HepG2 (cell line): ENCODE data around the gene AQP9. TPM values are rescaled to one million over a fixed set of nuclear protein-coding genes. Genes with fewer than 3 reads are reported as not detected.

Experiments
- ATAC-seq: fragments of 200-7000 bp; cut with Tn5 transposase; 3 replicates; pipeline ENCODE4 v1.9.1; 2020; ENCODE audit warnings: mild to moderate bottlenecking, moderate library complexity
- BruUV-seq: library from RNA; stranded (reverse); fragments of 400-500 nt; replicated peaks from 2 replicates; lab custom pipeline; 2021; lab: Mats Ljungman, UMichigan
- CTCF ChIA-PET: fragments of 300-600 bp; formaldehyde crosslinking; extraction: SDS; loops from one replicate; lab custom pipeline; 2021; ENCODE audit warnings: low total read pairs, inconsistent platforms, low intra/inter-chr PET ratio; lab: Yijun Ruan, JAX
- POLR2A ChIA-PET: fragments of 350-600 bp; sonication (Branson Sonifier 250); formaldehyde crosslinking; loops from one replicate; lab custom pipeline; 2020; ENCODE audit warnings: antibody characterized with exemption, inconsistent platforms; lab: Yijun Ruan, JAX
- DNase-seq: peaks from one replicate; pipeline ENCODE4 v3.0.0-alpha.2; 2015; ENCODE audit warnings: low spot score
- FAIRE-seq: peaks from 3 replicates; lab custom pipeline; 2011; peaks lifted over from hg19 to GRCh38; lab: Jason Lieb, UNC
- H2AFZ ChIP-seq: one replicate; pipeline ENCODE4 v1.6.1; 2011; ENCODE audit warnings: low read length, inconsistent platforms
- H3K27ac ChIP-seq: fragments of 300-600 bp; 3 replicates; pipeline ENCODE4 v1.8.0; 2011; ENCODE audit warnings: mixed run types, mild to moderate bottlenecking, mixed read lengths, low read length, inconsistent platforms; ENCODE audit not compliant: insufficient read depth; ENCODE audit errors: extremely low read length
- H3K27me3 ChIP-seq, 2 experiments: fragments of 200-600 bp in 1 of 2; 2 replicates in 1 of 2; 3 replicates in 1 of 2; pipeline versions ENCODE4 v1.6.0 to v1.8.0; 2011; ENCODE audit warnings: low read length in 2 of 2, mild to moderate bottlenecking in 2 of 2, moderate library complexity in 2 of 2, inconsistent platforms in 1 of 2; ENCODE audit not compliant: insufficient read depth in 2 of 2, control insufficient read depth in 1 of 2
- H3K36me3 ChIP-seq, 2 experiments: fragments of 200-600 bp in 1 of 2; replicated peaks in 1 of 2; 2 replicates in 1 of 2; 3 replicates in 1 of 2; pipeline versions ENCODE4 v1.5.1 to v1.8.0; 2011; ENCODE audit warnings: low read length in 2 of 2, inconsistent platforms in 1 of 2; ENCODE audit not compliant: insufficient read depth in 2 of 2, control insufficient read depth in 1 of 2
- H3K4me1 ChIP-seq: 2 replicates; pipeline ENCODE4 v1.5.1; 2012; ENCODE audit warnings: low read length, inconsistent platforms; ENCODE audit not compliant: insufficient read depth
- H3K4me2 ChIP-seq: 2 replicates; pipeline ENCODE4 v1.6.0; 2011; ENCODE audit warnings: low read depth, low read length, inconsistent platforms
- H3K4me3 ChIP-seq, 3 experiments: fragments of 200-600 bp in 1 of 3; sonication (generic), shearing (Covaris generic) in 1 of 3; replicated peaks in 1 of 3; 2 replicates each; pipeline ENCODE4 v1.5.1; 2011 to 2016; ENCODE audit warnings: low read length in 3 of 3, inconsistent platforms in 2 of 3, low read depth in 2 of 3, mild to moderate bottlenecking in 2 of 3, control low read depth in 1 of 3, mixed read lengths in 1 of 3; ENCODE audit not compliant: insufficient read depth in 1 of 3
- H3K79me2 ChIP-seq: one replicate; pipeline ENCODE4 v1.6.1; 2011; ENCODE audit warnings: low read length, inconsistent platforms; ENCODE audit not compliant: insufficient read depth
- H3K9ac ChIP-seq: 2 replicates; pipeline ENCODE4 v1.6.0; 2011; ENCODE audit warnings: mild to moderate bottlenecking, low read depth, low read length, inconsistent platforms; ENCODE audit not compliant: insufficient read depth
- H3K9me3 ChIP-seq: 2 replicates; pipeline ENCODE4 v1.5.1; 2012; ENCODE audit warnings: mild to moderate bottlenecking, low read length
- H4K20me1 ChIP-seq: 2 replicates; pipeline ENCODE4 v1.6.0; 2011; ENCODE audit warnings: inconsistent platforms, mild to moderate bottlenecking, low read length, moderate library complexity; ENCODE audit not compliant: insufficient read depth
- FOXA1 ChIP-seq, 2 experiments: fragments of 450-650 bp in 1 of 2; sonication (generic) in 1 of 2; formaldehyde crosslinking in 1 of 2; IDR thresholded peaks; 2 replicates each; pipeline versions ENCODE4 v1.4.0 to v1.6.1; 2016 to 2020; ENCODE audit warnings: missing genetic modification reagents in 1 of 2
- FOXA3 ChIP-seq: IDR thresholded peaks from 2 replicates; pipeline ENCODE4 v1.6.1; 2016; ENCODE audit warnings: missing genetic modification reagents, missing compliant biosample characterization
- KDM2A ChIP-seq: sonication (generic); formaldehyde crosslinking; IDR thresholded peaks from 2 replicates; pipeline ENCODE4 v1.4.0; 2020; ENCODE audit warnings: low read depth, missing genetic modification reagents, borderline replicate concordance
- SALL2 ChIP-seq: sonication (generic); formaldehyde crosslinking; IDR thresholded peaks from 2 replicates; pipeline ENCODE4 v1.8.1; 2023; ENCODE audit warnings: mild to moderate bottlenecking, missing genetic modification reagents, inconsistent platforms
- SOX13 ChIP-seq, 3 experiments: fragments of 450-650 bp in 1 of 3; sonication (generic) in 1 of 3; formaldehyde crosslinking in 1 of 3; IDR thresholded peaks in 2 of 3; conservative IDR thresholded peaks in 1 of 3; 2 replicates each; pipeline versions ENCODE4 v1.5.0 to v1.6.1; 2016 to 2020; ENCODE audit warnings: antibody characterized with exemption in 1 of 3, mild to moderate bottlenecking in 1 of 3, missing compliant biosample characterization in 1 of 3, missing genetic modification reagents in 1 of 3, moderate library complexity in 1 of 3
- SSRP1 ChIP-seq: IDR thresholded peaks from 2 replicates; pipeline ENCODE4 v1.6.1; 2016; ENCODE audit warnings: control low read depth
- TEAD3 ChIP-seq: optimal IDR thresholded peaks from 2 replicates; pipeline ENCODE3; 2016; ENCODE audit warnings: borderline replicate concordance
- ZFP1 ChIP-seq: IDR thresholded peaks from 2 replicates; pipeline ENCODE4 v1.6.1; 2016
- ZNF510 ChIP-seq: sonication (generic); formaldehyde crosslinking; IDR thresholded peaks from 2 replicates; pipeline ENCODE4 v1.4.0; 2020; ENCODE audit warnings: low read depth, mild to moderate bottlenecking, missing genetic modification reagents
- ZNF737 ChIP-seq: sonication (generic); formaldehyde crosslinking; IDR thresholded peaks from 2 replicates; pipeline ENCODE4 v1.5.0; 2020; ENCODE audit warnings: missing genetic modification reagents, mild to moderate bottlenecking, borderline replicate concordance
- ZNF850 ChIP-seq: sonication (generic); formaldehyde crosslinking; conservative IDR thresholded peaks from 2 replicates; pipeline ENCODE4 v1.9.0; 2021; ENCODE audit warnings: mild to moderate bottlenecking, missing genetic modification reagents
- WGBS: methylation state at CpG from one replicate; pipeline ENCODE4 v1.1.6; 2017; ENCODE audit warnings: low lambda C conversion rate; 5-methylcytosine and 5-hydroxymethylcytosine counted together
- in situ Hi-C: cut with HindIII; loops from 2 replicates; pipeline ENCODE4 v1.10.0; 2017; ENCODE audit warnings: low pct_unique_long_range_greater_than_20kb; ENCODE audit not compliant: extremely low pct_ligation_motif_present
- intact Hi-C: fragments of 100-400 bp; cut with micrococcal nuclease; formaldehyde crosslinking; loops from one replicate; pipeline ENCODE4 v1.10.0; 2022; ENCODE audit not compliant: unreplicated experiment
- polyA plus RNA-seq, 8 experiments: library from polyadenylated mRNA; depleted of rRNA in 3 of 8; stranded (reverse) in 7 of 8; unstranded in 1 of 8; fragments of >200 nt; fragmentation: Illumina TruSeq in 4 of 8; extraction: Trizol in 4 of 8; gene quantifications; 2 replicates each; pipeline versions ENCODE4 v1.2.1 to v1.2.3, GENCODE V29; 2011 to 2016; ENCODE audit warnings: low read depth in 4 of 8, missing spikeins in 1 of 8, mixed read lengths in 1 of 8; ENCODE audit not compliant: insufficient read depth in 1 of 8
- total RNA-seq, 5 experiments: library from RNA; depleted of rRNA; stranded (reverse); fragments of >200 nt; fragmentation: Illumina TruSeq; extraction: Trizol; gene quantifications; 2 replicates each; pipeline ENCODE4 v1.2.3, GENCODE V29; 2016; ENCODE audit warnings: low read depth in 1 of 5
- TF ChIP-seq, protein P1 (sequence below): sonication (generic); formaldehyde crosslinking; IDR thresholded peaks from 2 replicates; pipeline ENCODE4 v1.5.0; 2020; ENCODE audit warnings: missing genetic modification reagents
- TF ChIP-seq, protein P2 (sequence below): sonication (generic); formaldehyde crosslinking; IDR thresholded peaks from 2 replicates; pipeline ENCODE4 v1.9.0; 2022; ENCODE audit warnings: missing genetic modification reagents, mild to moderate bottlenecking, borderline replicate concordance

The AQP9 gene
- total and polyA plus RNA-seq, 2 of the 13 experiments (the other 11 are each of a cell fraction or from before 2014, with no cell fraction given): not detected

DNA sequence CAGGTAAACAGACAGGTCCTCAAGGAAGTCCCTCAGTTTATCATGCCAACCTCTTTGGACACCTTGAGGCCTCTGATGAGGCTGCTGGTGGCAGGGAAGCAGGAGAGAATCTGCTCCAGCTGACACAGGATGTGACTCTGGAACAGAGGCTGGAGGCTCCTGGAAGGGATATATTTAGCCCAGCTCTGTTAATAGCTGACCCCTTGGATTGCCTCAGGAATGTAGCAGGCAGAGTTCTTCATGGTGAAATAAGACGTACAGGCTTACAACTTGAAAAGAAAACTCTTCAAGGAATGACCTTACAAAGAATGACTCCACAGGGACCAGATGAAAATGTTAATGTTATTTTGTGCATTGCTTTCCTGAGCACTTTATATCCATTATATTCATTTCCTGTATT, 90.5 kb downstream of the AQP9 start:
- no peak for ATAC-seq
- H3K9ac ChIP-seq: no peak overlapping the region
- BruUV-seq: no TSS peak
- no peaks in the 10 kb centered on the region for H3K36me3 ChIP-seq
- H3K9me3 ChIP-seq: no peaks in the 10 kb centered on the region
- H4K20me1 ChIP-seq: no peaks in the 10 kb centered on the region
- no peak overlapping the region for H3K27ac ChIP-seq
- peaks cover 18% of the 10 kb centered on the region; the same call in 1 of the 2 replicates for H3K4me1 ChIP-seq
- H2AFZ ChIP-seq: no peak overlapping the region
- intact Hi-C loops: loop anchor here (5.0 kb wide), 3 partner anchors 204 to 544 kb away; partner anchors contain the start of genes LIPC and MINDY2
- H3K4me2 ChIP-seq: no peak overlapping the region; the same call in 1 of the 2 replicates
- CTCF ChIA-PET: no interaction called here
- H3K4me3 ChIP-seq: no peak overlapping the region
- no peak for FAIRE-seq
- H3K27me3 ChIP-seq: no peaks in the 10 kb centered on the region
- 40% methylated on average over 1 of the region's 1 CpG for WGBS
- in situ Hi-C loops: loop anchor here (10.0 to 25.0 kb wide), 2 partner anchors 526 to 1259 kb away; no protein-coding TSS in a partner anchor
- no peak for DNase-seq
- TF ChIP-seq KDM2A (CRISPR knock-in tag) (no peak), ZNF510 (CRISPR knock-in tag) (no peak), ZNF737 (CRISPR knock-in tag) (no peak), FOXA3 (CRISPR knock-in tag) (no peak), ZNF850 (CRISPR knock-in tag) (no peak)
- TF ChIP-seq, all 625 proteins: peak for 0
- no peaks in the 10 kb centered on the region for H3K79me2 ChIP-seq
- POLR2A ChIA-PET: no interaction called here

DNA sequence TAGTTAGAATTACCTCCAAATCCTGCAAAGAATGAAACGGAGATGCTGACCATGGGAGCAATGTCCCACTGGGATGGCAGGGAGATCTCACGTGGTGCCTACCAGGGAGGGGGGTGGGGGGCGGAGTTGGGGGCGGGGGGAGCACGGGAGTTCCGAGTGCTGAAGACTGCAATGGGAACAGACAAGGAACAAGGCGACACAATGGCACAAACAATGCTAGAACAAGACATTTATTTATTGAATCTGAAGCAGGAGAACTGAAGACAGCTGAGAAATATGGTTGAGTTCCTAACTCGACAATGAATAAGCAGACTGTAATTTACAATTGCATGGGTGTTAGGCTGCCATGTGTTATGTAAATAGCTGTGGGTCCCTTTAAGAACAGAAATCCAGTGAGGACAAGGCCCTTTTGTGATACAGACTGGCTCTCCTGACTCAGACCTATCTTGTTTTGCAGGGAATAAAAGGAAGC, 91.2 kb downstream of the AQP9 start:
- no peaks in the 10 kb centered on the region for H3K27me3 ChIP-seq
- intact Hi-C loops: loop anchor here (5.0 kb wide), 3 partner anchors 203 to 543 kb away; partner anchors contain the start of genes LIPC and MINDY2
- no peak overlapping the region for H3K27ac ChIP-seq
- no peak for TF ChIP-seq FOXA1 (IDR thresholded peaks at IDR 0.05)
- TF ChIP-seq FOXA1 (CRISPR knock-in tag; IDR thresholded peaks at IDR 0.05): peak; percentile 46; the same call in 1 of the 2 replicates
- TF ChIP-seq FOXA3 (CRISPR knock-in tag): peak; percentile 65
- TF ChIP-seq ZFP1: peak; percentile 25; the same call in 1 of the 2 replicates
- TF ChIP-seq, protein P1, sequence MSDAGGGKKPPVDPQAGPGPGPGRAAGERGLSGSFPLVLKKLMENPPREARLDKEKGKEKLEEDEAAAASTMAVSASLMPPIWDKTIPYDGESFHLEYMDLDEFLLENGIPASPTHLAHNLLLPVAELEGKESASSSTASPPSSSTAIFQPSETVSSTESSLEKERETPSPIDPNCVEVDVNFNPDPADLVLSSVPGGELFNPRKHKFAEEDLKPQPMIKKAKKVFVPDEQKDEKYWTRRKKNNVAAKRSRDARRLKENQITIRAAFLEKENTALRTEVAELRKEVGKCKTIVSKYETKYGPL (CRISPR knock-in tag): no peak
- no peak for TF ChIP-seq SALL2 (CRISPR knock-in tag)
- no peak for TF ChIP-seq SOX13 (IDR thresholded peaks at IDR 0.05)
- no peak for TF ChIP-seq SOX13 (CRISPR knock-in tag; conservative IDR thresholded peaks at IDR 0.05 in 1 of 2, IDR thresholded peaks at IDR 0.05 in 1 of 2)
- no peak for TF ChIP-seq SSRP1 (CRISPR knock-in tag)
- TF ChIP-seq TEAD3 (CRISPR knock-in tag): no peak
- TF ChIP-seq, protein P2, sequence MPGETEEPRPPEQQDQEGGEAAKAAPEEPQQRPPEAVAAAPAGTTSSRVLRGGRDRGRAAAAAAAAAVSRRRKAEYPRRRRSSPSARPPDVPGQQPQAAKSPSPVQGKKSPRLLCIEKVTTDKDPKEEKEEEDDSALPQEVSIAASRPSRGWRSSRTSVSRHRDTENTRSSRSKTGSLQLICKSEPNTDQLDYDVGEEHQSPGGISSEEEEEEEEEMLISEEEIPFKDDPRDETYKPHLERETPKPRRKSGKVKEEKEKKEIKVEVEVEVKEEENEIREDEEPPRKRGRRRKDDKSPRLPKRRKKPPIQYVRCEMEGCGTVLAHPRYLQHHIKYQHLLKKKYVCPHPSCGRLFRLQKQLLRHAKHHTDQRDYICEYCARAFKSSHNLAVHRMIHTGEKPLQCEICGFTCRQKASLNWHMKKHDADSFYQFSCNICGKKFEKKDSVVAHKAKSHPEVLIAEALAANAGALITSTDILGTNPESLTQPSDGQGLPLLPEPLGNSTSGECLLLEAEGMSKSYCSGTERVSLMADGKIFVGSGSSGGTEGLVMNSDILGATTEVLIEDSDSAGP (CRISPR knock-in tag): peak; percentile 65; the same call in 1 of the 2 replicates
- no peak for FAIRE-seq
- ChIA-PET CTCF (no interaction called here), POLR2A (interaction anchor here (1.0 kb wide), 1 partner anchor 541 kb away, joined by 5 read pairs; the partner anchor contains the start of gene MINDY2)
- H3K4me2 ChIP-seq: peak overlapping the region; percentile 68
- no peaks in the 10 kb centered on the region for H3K36me3 ChIP-seq
- DNase-seq: peak; percentile 47
- 11% methylated on average over 8 of the region's 8 CpGs for WGBS
- H4K20me1 ChIP-seq: no peaks in the 10 kb centered on the region
- no peaks in the 10 kb centered on the region for H3K79me2 ChIP-seq
- peak overlapping the region in 1 of 3 experiments; percentile 36; a peak in 2 of 6 replicates for H3K4me3 ChIP-seq
- BruUV-seq: no TSS peak
- no peaks in the 10 kb centered on the region for H3K9me3 ChIP-seq
- in situ Hi-C loops: loop anchor here (10.0 to 25.0 kb wide), 2 partner anchors 525 to 1258 kb away; no protein-coding TSS in a partner anchor
- no peak overlapping the region for H3K9ac ChIP-seq
- peaks cover 18% of the 10 kb centered on the region; the same call in 1 of the 2 replicates for H3K4me1 ChIP-seq
- no peak; the same call in 2 of the 3 replicates for ATAC-seq
- H2AFZ ChIP-seq: no peak overlapping the region
